ENCODE results near the gene ABI2. TPM values are rescaled to one million over a fixed set of nuclear protein-coding genes. Genes with fewer than 3 reads are reported as not detected.

The ABI2 gene
- polyA plus RNA-seq, 3 donors from 2014 or later = 17.3 to 19.0 (median 17.6) TPM

DNA sequence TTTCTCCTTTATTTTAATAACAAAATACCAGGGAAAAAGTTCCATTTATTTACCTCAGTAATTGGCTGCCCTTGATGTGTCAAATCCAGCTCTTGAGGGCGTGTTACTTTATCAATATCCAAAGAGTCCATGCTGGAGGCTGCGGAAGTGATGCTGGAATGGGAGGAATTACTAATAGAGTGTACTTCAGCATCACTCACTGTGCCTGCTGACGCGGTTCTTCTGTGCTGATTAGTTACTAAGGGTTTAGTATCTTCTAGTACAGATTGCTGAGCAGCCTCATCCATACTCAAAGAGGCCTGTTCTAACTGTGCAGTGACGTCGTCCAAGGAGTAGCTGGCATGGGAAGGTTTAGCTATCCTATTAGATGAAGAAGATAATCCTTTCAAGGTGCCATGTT is 161.3 kb downstream of the ABI2 start:
- DNase-seq = no peak
- Mint-ChIP-seq H3K9me3 (no peaks in the 10 kb centered on the region), H3K4me1 (peaks cover 0 to 10% of the 10 kb centered on the region in 2 donors), H3K27me3 (ENCODE audit: low read depth in 3 of 3) (peaks cover 0 to 2% (median 1%) of the 10 kb centered on the region in 3 donors), H3K36me3 (no peaks in the 10 kb centered on the region), H3K4me3 (no peak overlapping the region), H3K27ac (no peak overlapping the region)

DNA sequence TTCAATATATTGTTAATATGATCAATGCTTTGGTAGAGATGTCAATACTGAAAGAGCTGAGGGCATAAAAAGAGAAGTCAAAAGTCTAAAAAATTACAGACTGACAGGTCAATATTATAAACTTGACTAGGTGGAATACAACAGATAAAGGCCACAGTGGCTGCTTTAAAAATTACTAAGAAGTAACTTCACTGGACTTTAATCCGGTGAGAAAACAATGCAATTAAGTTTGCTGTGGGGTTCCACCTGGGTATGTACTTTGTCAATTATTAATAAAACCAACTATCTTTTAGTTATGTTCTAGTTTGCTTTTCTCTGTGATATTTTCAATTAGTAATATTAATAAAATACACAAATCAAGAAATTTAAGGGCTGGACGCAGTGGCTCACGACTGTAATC is 162.2 kb downstream of the ABI2 start:
- Mint-ChIP-seq H3K36me3 (no peaks in the 10 kb centered on the region), H3K4me1 (peaks cover 0 to 10% of the 10 kb centered on the region in 2 donors), H3K27me3 (ENCODE audit: low read depth in 3 of 3) (peaks cover 0 to 2% (median 1%) of the 10 kb centered on the region in 3 donors), H3K4me3 (no peak overlapping the region), H3K27ac (no peak overlapping the region), H3K9me3 (no peaks in the 10 kb centered on the region)
- no peak for DNase-seq

GRCh38 chr2:203492965-203493364 is 164.8 kb downstream of the ABI2 start:
- Mint-ChIP-seq H3K4me1 (peaks cover 0 to 10% of the 10 kb centered on the region in 2 donors), H3K27ac (peak overlapping the region in 1 of 6 donors; percentile 9), H3K36me3 (no peaks in the 10 kb centered on the region), H3K27me3 (ENCODE audit: low read depth in 3 of 3) (peaks cover 0 to 2% (median 1%) of the 10 kb centered on the region in 3 donors), H3K4me3 (no peak overlapping the region), H3K9me3 (no peaks in the 10 kb centered on the region)
- peak; percentile 3 to 6 (median 5) for DNase-seq

Other genes starting within 250 kb of the ABI2 start
- 10 to 100 TPM; 20.1 to 25.6 (median 24.7) TPM for gene CYP20A1, start 89.4 kb upstream of the ABI2 start, polyA plus RNA-seq
- gene RAPH1, start 206.9 kb downstream of the ABI2 start, polyA plus RNA-seq = not detected

Data from immature natural killer cell (primary cell).